ENCODE results near the gene PEPD.
A peak's percentile ranks its signal among the peaks of the same experiment; 100 is the strongest.

PEPD gene

GRCh38 chr19:33389421-33390100 lies 132.0 kb downstream of the PEPD start:
- no peak overlapping the region for H3K4me3 Mint-ChIP-seq
- H3K9me3 Mint-ChIP-seq, result no peaks in the 10 kb centered on the region
- no peaks in the 10 kb centered on the region for H3K27me3 Mint-ChIP-seq
- no peak for DNase-seq
- CTCF ChIA-PET, result interaction anchor here (1.2 kb wide), 1 partner anchor 153 kb away, joined by 4 read pairs; no protein-coding TSS in a partner anchor
- peaks cover 2% of the 10 kb centered on the region for H3K36me3 Mint-ChIP-seq
- no peaks in the 10 kb centered on the region for H3K4me1 Mint-ChIP-seq
- H3K27ac Mint-ChIP-seq, result no peak overlapping the region

GRCh38 chr19:33388725-33389420 lies 132.7 kb downstream of the PEPD start:
- Mint-ChIP-seq H3K27me3 (no peaks in the 10 kb centered on the region), H3K4me1 (no peaks in the 10 kb centered on the region), H3K9me3 (no peaks in the 10 kb centered on the region), H3K4me3 (no peak overlapping the region), H3K36me3 (peaks cover 2% of the 10 kb centered on the region), H3K27ac (no peak overlapping the region)
- CTCF ChIA-PET, result no interaction called here
- no peak for DNase-seq

- Mint-ChIP-seq H3K36me3 (peaks cover 2% of the 10 kb centered on the region), H3K4me1 (no peaks in the 10 kb centered on the region), H3K9me3 (no peaks in the 10 kb centered on the region), H3K27ac (no peak overlapping the region), H3K27me3 (no peaks in the 10 kb centered on the region), H3K4me3 (no peak overlapping the region)
- CTCF ChIA-PET, result no interaction called here
- DNase-seq, result no peak
Measured at GRCh38 chr19:33388231-33388724, 133.3 kb downstream of the PEPD start.

- Mint-ChIP-seq H3K9me3 (no peaks in the 10 kb centered on the region), H3K4me1 (no peaks in the 10 kb centered on the region), H3K27ac (no peak overlapping the region), H3K4me3 (no peak overlapping the region), H3K36me3 (peaks cover 2% of the 10 kb centered on the region), H3K27me3 (no peaks in the 10 kb centered on the region)
- DNase-seq, result no peak
- CTCF ChIA-PET, result no interaction called here
Measured at GRCh38 chr19:33387351-33388230, 134.0 kb downstream of the PEPD start.

- CTCF ChIA-PET, result no interaction called here
Measured at GRCh38 chr19:33386361-33386858, 135.2 kb downstream of the PEPD start.

GRCh38 chr19:33385956-33386355 lies 135.6 kb downstream of the PEPD start:
- H3K27ac Mint-ChIP-seq, result no peak overlapping the region
- H3K4me3 Mint-ChIP-seq, result no peak overlapping the region
- no peak for DNase-seq
- H3K9me3 Mint-ChIP-seq, result no peaks in the 10 kb centered on the region
- peaks cover 10% of the 10 kb centered on the region for H3K36me3 Mint-ChIP-seq
- CTCF ChIA-PET, result no interaction called here
- H3K4me1 Mint-ChIP-seq, result peaks cover 2% of the 10 kb centered on the region
- H3K27me3 Mint-ChIP-seq, result no peaks in the 10 kb centered on the region

More at GRCh38 chr19:33386361-33386858, 135.2 kb downstream of the PEPD start:
- no peaks in the 10 kb centered on the region for H3K27me3 Mint-ChIP-seq
- H3K4me1 Mint-ChIP-seq, result no peaks in the 10 kb centered on the region
- DNase-seq, result no peak
- no peak overlapping the region for H3K4me3 Mint-ChIP-seq
- peaks cover 7% of the 10 kb centered on the region for H3K36me3 Mint-ChIP-seq
- H3K9me3 Mint-ChIP-seq, result no peaks in the 10 kb centered on the region
- H3K27ac Mint-ChIP-seq, result no peak overlapping the region

- H3K4me1 Mint-ChIP-seq, result peaks cover 3% of the 10 kb centered on the region
- CTCF ChIA-PET, result interaction anchor here (0.6 to 0.8 kb wide), 2 partner anchors 31 to 146 kb away, joined by 3 to 4 read pairs; no protein-coding TSS in a partner anchor
- H3K27me3 Mint-ChIP-seq, result no peaks in the 10 kb centered on the region
- no peak for DNase-seq
- no peak overlapping the region for H3K27ac Mint-ChIP-seq
- no peak overlapping the region for H3K4me3 Mint-ChIP-seq
- peaks cover 13% of the 10 kb centered on the region for H3K36me3 Mint-ChIP-seq
- H3K9me3 Mint-ChIP-seq, result no peaks in the 10 kb centered on the region
Measured at GRCh38 chr19:33384983-33385382, 136.6 kb downstream of the PEPD start.

- H3K36me3 Mint-ChIP-seq, result peaks cover 22% of the 10 kb centered on the region
- no peaks in the 10 kb centered on the region for H3K27me3 Mint-ChIP-seq
- no peaks in the 10 kb centered on the region for H3K9me3 Mint-ChIP-seq
- peaks cover 3% of the 10 kb centered on the region for H3K4me1 Mint-ChIP-seq
- DNase-seq, result no peak
- H3K27ac Mint-ChIP-seq, result no peak overlapping the region
- no peak overlapping the region for H3K4me3 Mint-ChIP-seq
- CTCF ChIA-PET, result no interaction called here
Measured at GRCh38 chr19:33383720-33384292, 137.8 kb downstream of the PEPD start.

GRCh38 chr19:33382982-33383381 lies 138.6 kb downstream of the PEPD start:
- CTCF ChIA-PET, result no interaction called here
- H3K4me1 Mint-ChIP-seq, result peaks cover 5% of the 10 kb centered on the region
- H3K9me3 Mint-ChIP-seq, result no peaks in the 10 kb centered on the region
- no peak overlapping the region for H3K4me3 Mint-ChIP-seq
- H3K36me3 Mint-ChIP-seq, result peaks cover 26% of the 10 kb centered on the region
- no peak for DNase-seq
- no peak overlapping the region for H3K27ac Mint-ChIP-seq
- H3K27me3 Mint-ChIP-seq, result no peaks in the 10 kb centered on the region

GRCh38 chr19:33382006-33382405 lies 139.6 kb downstream of the PEPD start:
- Mint-ChIP-seq H3K36me3 (peaks cover 23% of the 10 kb centered on the region), H3K27ac (no peak overlapping the region), H3K27me3 (no peaks in the 10 kb centered on the region), H3K4me3 (no peak overlapping the region), H3K9me3 (no peaks in the 10 kb centered on the region), H3K4me1 (peaks cover 11% of the 10 kb centered on the region)
- CTCF ChIA-PET, result interaction anchor here (1.8 kb wide), 1 partner anchor 140 kb away, joined by 5 read pairs; no protein-coding TSS in a partner anchor
- peak; percentile 5 for DNase-seq

GRCh38 chr19:33381101-33381500 lies 140.5 kb downstream of the PEPD start:
- DNase-seq, result no peak
- H3K27ac Mint-ChIP-seq, result no peak overlapping the region
- peaks cover 23% of the 10 kb centered on the region for H3K36me3 Mint-ChIP-seq
- H3K27me3 Mint-ChIP-seq, result no peaks in the 10 kb centered on the region
- CTCF ChIA-PET, result interaction anchor here (1.8 kb wide), 1 partner anchor 139 kb away, joined by 5 read pairs; no protein-coding TSS in a partner anchor
- peaks cover 20% of the 10 kb centered on the region for H3K4me1 Mint-ChIP-seq
- no peaks in the 10 kb centered on the region for H3K9me3 Mint-ChIP-seq
- no peak overlapping the region for H3K4me3 Mint-ChIP-seq

- Mint-ChIP-seq H3K9me3 (no peaks in the 10 kb centered on the region), H3K27ac (no peak overlapping the region), H3K27me3 (no peaks in the 10 kb centered on the region), H3K4me1 (peaks cover 38% of the 10 kb centered on the region), H3K4me3 (no peak overlapping the region), H3K36me3 (peaks cover 35% of the 10 kb centered on the region)
- DNase-seq, result no peak
- CTCF ChIA-PET, result no interaction called here
Measured at GRCh38 chr19:33379151-33379829, 142.3 kb downstream of the PEPD start.

All from activated naive CD4-positive, alpha-beta T cell treated with anti-CD3 and anti-CD28 coated beads, Interleukin-2, amount 10 ng/mL, durations not matched to agents 7 days and 5 days (primary cell).